ENCODE data around the gene CCDC154.
"Not testable (repeated sequence)": the region's sequence is repeated elsewhere in the genome, so short reads cannot be mapped to it uniquely, and the experiment has no call there.

Gene CCDC154

DNA sequence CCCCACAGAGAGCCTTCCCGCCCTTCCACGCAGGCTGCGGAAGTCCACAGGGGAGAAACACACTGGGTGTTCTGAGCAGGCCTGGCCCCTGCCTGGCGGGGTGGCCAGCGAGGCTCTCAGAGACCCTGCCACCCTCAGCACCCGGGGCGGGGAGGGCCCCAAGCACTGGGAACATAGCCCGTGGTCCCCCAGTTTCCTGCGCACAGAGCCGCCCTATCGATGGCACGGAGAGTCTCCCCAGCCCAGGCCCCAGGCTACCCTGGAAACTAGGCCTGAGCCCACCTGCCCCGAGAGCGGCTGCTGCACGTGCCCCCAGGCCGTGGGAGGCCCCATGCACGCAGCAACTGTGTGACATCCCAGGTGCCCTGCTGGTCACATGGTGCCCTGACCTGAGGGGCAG lies 10.2 kb upstream of the CCDC154 start:
- DNase-seq (ENCODE audit: low read depth), result no peak

GRCh38 chr16:1453316-1453715 lies 9.0 kb upstream of the CCDC154 start:
- DNase-seq (ENCODE audit: low read depth), result no peak

GRCh38 chr16:1452530-1452929 lies 8.2 kb upstream of the CCDC154 start:
- no peak for DNase-seq (ENCODE audit: low read depth)

- DNase-seq (ENCODE audit: low read depth), result no peak
Observed at GRCh38 chr16:1451702-1452392, 7.5 kb upstream of the CCDC154 start.

DNA sequence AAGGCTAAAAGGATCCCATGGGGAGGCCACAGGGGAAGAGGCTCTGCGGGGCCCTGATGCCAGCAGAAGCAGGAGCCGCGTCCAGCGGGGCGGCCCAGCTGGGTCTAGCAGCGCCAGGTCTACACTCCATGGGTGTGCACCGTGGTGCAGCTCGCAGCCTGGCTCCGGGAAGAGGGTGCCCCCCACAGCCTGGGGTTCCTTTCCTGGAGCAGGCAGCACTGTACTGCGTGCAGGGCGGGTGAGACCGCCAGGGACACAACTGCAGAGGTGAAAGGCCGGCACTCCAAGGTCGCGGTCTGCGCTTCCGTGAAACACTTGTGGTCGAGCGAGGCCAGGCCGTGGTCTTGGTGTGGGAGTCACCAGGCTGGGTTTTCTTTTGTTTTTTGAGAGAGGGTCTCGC lies 6.5 kb upstream of the CCDC154 start:
- no peak for DNase-seq (ENCODE audit: low read depth)

DNA sequence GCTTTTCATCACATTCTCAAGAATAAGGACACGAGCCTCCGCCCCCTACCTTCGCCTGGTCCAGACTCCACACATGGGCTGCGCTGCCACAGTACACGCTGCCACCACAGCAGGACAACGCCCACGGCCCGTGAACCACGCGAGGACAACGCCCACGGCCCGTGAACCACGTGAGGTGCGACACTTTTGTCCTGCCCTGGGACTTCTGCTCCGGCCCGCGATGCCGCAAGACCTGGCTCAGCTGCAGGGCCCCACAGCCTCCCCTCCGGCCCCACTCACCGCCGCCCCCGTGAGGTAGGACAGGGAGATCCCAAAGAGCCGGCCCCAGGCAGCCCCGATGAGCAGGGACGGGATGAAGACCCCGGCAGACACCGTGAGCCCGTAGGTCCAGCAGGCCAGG lies 5.9 kb upstream of the CCDC154 start:
- DNase-seq (ENCODE audit: low read depth), result no peak

DNA sequence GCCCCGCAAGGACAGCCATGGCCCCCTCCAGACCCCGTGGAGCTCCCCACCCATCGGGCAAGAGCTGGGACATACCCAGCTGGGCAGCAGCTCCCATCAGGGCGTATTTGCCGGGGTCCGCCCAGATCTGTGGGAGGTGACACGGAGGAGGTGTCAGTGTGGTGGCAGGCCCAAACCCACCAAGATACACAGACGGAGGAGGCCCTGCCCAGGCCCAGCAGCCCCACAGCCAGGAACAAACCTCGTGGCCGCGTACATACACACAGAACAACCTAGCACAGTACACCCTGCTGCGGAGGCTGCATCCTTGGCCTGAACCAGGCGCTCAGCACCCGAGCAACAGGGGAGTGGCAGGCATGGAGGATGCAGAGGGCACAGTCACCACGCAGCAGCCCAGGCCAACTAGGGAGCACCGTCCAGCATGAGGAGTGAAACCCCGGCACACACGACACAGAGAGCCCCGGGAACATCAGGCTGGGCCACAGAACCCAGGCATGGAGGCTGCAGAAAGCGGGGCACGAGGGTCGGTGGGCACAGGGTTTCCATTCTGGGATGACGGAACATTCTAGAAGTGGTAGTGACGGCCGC lies 4.9 kb upstream of the CCDC154 start:
- DNase-seq (ENCODE audit: low read depth), result no peak

GRCh38 chr16:1448536-1449116 lies 4.3 kb upstream of the CCDC154 start:
- DNase-seq (ENCODE audit: low read depth), result no peak

- no peak for DNase-seq (ENCODE audit: low read depth)
Observed at GRCh38 chr16:1447965-1448364, 3.6 kb upstream of the CCDC154 start.

GRCh38 chr16:1446296-1447080 lies 2.1 kb upstream of the CCDC154 start:
- DNase-seq (ENCODE audit: low read depth), result no peak

DNA sequence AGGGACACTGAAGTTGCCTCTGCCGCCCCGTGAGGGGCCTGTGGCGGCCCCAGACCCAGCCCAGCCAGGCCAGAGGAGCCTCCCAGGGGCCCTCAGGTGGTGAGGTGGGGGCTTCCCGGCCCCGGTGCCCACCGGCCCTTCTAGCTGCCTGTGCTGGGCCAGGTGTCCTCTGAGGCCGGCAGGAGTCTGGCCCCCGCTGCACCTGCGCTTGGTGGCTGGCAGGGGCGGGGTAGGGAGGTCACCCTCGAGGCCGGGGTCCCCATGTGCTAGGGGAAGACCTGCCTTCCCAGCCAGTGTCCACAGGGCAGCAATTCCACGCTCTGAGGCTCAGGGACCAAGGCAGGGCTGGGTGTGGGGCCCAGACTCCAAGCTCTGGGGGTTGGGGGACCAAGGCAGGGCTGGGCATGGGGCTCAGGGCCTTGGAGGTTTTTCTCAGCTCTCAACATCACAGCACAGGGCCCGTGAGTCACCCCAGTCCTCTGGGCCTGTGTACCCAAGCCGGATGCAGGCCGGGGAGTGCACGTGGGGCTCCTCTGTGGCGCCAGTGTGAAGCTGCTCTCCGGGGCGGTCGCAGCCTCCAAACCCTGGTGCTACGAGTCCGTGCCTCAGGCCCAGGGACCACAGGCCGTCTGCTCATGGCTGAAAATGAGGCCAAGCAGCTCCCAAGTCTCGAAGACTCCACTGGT lies 1.3 kb upstream of the CCDC154 start:
- DNase-seq (ENCODE audit: low read depth), result no peak

DNA sequence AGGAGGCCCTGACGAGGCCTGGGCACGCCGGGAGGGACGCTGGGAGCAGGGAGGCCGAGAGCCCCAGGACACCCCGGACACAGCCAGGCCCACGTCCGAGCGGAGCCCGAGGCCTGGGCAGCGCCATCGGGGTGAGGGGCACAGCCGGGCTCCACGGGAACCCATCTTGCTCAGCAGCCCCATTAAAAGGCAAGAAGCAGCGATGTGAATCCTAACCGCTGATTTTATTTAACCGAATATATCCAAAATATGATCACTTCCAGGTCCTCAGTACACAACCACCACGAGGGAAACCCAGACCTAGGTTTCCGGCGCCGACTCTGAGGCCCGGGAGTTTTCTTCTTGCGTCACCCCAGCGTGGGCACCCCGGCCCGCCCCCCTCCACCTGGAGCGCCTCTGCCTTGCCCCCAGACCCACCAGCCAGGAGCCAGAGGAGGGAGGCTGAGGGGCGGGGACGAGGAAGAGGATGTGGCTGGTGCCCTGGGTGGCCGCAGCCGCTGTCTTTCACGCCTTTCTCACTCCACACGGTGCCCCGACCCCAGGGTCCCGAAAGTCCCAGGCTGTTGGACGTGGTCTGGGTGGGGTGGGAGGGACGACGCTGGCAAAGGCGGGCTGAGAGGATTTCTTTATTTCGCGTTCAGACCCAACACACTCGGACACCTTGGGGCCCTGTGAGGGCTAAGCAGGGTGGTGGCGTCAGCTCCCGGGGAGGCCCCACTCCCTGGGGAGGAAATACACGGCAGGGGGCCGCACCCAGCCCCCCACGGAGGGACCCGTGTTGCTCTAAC lies 568 bp upstream of the CCDC154 start:
- DNase-seq (ENCODE audit: low read depth), result no peak

GRCh38 chr16:1443403-1443973 lies 868 bp downstream of the CCDC154 start:
- DNase-seq (ENCODE audit: low read depth), result no peak

DNA sequence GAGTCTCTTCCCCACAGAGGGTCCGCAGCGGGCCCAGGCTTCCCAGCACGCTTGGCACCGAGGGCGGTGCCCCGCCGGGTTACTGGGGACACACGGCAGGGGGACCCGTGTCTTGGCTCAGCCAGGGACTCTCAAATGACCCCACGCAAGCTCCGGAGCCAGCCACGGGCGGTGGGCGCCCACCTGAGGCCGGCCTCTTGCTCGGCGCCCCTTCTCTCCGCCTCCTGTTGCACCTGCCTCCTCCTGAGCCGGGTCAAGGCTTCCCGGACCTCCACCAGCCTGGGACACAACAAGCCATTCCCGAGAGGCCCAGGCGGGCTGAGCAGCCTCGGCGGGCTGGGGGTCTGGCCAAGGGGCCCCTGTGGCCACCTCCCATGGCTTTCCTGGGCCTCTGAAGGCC lies 1.7 kb downstream of the CCDC154 start:
- DNase-seq (ENCODE audit: low read depth), result no peak

GRCh38 chr16:1441391-1441829 lies 2.9 kb downstream of the CCDC154 start:
- DNase-seq (ENCODE audit: low read depth), result no peak

GRCh38 chr16:1439699-1440074 lies 4.7 kb downstream of the CCDC154 start:
- DNase-seq (ENCODE audit: low read depth), result not testable (repeated sequence)

- DNase-seq (ENCODE audit: low read depth), result no peak
Observed at GRCh38 chr16:1439058-1439698, 5.2 kb downstream of the CCDC154 start.

- no peak for DNase-seq (ENCODE audit: low read depth)
Observed at GRCh38 chr16:1438229-1439057, 5.9 kb downstream of the CCDC154 start.

GRCh38 chr16:1437606-1438005 lies 6.8 kb downstream of the CCDC154 start:
- no peak for DNase-seq (ENCODE audit: low read depth)
